HG02870 (cell line): Measurements from ENCODE around the gene TANGO2.

ENCODE experiments used
- ATAC-seq: cut with Tn5 transposase; IDR thresholded peaks from one replicate; pipeline ENCODE4 v1.9.1; 2021; ENCODE audit warnings: mild to moderate bottlenecking, moderate library complexity; ENCODE audit not compliant: unreplicated experiment

TANGO2 gene

DNA sequence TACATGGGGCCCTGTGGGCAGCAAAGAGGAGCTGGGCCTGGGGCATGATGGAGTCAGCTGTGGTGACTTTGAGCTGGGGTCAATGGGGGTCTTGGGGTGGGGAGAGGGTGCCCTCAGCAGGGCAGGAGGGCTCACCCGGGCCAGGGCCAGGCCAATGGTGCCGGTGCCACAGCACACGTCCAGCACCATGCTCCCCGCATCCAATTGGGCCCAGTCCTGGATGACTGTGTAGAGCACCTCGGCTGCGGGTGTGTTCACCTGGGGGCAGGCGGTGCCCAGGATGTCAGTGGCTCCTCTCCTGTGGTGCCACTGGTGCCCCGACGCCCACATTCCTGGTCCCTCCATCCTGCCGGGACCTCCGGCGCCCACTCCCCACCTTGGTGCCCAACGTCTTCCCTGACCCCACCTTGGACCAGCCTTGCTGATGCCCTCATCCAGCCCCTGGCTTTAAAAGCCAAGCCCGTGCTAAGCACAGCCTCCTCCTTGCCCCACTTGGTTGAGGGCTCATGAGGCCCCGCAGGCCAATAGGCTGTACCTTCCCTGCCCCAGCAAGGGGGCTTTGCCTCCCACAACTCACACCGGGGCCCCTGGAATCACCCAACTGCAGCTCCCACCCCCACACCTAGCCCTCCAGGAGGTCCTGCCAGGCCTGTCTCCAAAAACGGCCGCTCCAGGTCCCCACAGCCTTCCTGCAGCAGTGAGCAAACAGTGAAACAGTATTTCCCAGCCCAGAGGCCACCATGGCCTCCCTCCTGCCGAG lies 92.8 kb downstream of the TANGO2 start:
- ATAC-seq, result no peak

DNA sequence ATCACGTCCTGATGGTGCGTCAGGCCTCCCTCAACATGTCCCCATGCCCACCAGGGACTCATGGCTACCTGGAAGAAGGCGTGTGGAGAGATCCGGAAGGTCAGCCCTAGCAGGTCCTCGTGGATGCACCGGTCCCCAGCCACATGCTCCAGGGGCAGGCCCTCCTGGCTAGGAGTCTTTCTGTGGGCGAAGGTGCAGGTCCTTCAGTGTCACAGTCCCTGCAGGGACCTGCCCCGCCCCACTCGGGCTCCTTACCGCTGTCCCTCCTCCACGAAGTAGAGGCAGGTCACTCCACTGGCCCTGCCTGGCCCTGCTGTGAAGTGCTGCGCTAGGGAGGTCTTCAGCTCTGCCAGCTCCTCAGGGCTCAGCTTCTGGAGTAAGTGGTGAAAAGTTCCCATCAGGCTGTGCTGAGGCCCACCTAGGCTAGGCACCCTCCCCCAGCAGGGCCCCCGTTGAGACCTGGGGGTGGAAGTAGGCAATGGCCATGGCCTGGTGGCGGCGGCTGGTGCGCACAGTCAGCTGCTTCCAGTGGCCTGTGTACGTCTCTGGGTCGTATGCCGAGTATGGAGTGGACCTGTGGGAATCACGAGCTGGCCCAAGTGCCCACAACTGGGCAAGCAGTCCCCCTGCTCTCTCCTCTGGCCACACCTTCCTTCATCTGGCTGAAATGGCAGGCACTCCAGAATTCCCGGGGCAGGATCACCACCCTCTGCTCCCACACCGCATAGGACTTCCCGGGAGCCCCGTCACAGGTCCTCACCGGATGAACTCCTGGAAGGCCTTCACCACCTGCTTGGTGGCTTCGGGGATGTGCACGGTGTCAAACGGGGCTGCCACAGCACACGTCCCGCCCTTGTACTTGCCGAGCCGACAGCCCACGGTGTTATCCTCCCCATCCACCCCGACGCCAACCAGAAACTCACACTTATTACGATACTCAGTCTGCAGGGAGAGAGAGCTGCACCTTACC lies 93.9 kb downstream of the TANGO2 start:
- no peak for ATAC-seq

DNA sequence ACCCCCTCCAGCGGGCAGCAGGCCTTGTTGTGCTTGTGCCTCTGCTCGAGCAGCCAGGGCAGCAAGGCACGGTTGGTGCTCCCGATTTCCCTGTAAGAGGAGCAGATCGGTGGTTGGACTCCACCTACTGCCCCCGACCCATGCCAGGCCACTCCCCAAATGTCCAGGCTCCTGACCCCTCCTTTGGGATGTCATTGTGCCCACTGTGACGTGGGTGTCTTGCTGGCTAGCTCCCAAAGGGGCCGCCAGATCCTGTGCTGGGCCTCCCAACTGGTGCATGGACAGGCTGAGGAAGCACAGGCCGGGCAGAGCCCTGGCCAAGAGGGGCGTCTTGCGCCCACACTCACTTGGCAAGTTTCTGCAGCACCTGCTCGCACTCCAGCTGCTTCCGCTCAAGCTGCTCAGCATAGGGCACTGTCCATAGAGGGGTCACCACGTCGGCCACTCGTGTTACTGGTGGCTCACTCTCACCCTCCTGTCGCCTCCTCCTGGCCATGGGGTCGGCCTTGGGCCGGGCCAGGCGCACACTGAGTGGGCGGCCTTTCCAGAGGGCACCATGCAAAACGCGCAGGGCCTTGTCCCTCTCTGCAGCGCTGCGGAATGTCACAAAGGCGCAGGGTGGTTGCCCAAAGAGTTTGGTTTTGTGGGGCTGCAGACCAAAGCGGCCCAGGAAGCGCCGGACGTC lies 94.9 kb downstream of the TANGO2 start, which contains the start of gene RANBP1:
RANBP1 (plus strand) TSS at position 414 of the 685 bp plus-strand sequence; CDS start at position 495, 81 bp downstream.
- ATAC-seq, result no peak

DNA sequence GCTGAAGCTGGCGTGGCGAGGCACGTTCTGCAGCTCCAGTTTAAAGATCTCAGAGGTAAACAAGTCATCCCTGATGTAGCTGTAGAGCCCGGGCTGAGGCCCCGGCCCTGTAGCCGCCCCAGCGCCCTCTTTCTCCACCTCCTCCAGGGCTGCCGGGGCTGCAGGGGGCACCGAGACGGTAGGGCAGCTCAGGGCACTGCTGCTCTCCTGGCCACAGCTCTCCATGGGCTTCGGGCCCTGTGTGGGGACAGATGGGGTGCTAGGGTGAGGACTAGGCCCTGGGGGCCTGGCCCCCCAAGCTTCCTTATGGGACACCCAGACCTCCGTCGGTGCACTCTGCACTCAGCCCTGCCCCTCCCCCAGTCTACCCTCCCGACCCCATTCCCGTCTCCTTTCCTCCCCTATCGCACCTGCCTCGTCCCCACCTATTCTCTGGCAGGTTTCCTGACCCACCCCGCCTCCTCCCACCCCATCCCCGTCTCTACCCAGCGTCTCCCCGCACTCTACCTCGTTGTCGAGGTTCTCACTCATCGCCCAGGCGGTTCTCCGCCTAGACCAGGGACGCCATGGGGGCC lies 95.6 kb downstream of the TANGO2 start:
- no peak for ATAC-seq
